GM19043 (cell line): Measurements from ENCODE around the gene NATD1.
"Not testable (repeated sequence)": the region's sequence is repeated elsewhere in the genome, so short reads cannot be mapped to it uniquely, and the experiment has no call there.

Source experiments
- ATAC-seq: cut with Tn5 transposase; IDR thresholded peaks from one replicate; pipeline ENCODE4 v1.9.1; 2021; ENCODE audit warnings: low read depth; ENCODE audit not compliant: unreplicated experiment

Gene NATD1

GRCh38 chr17:21247552-21248258, 5.5 kb downstream of the NATD1 start:
- ATAC-seq, result no peak

GRCh38 chr17:21246698-21247097, 6.5 kb downstream of the NATD1 start:
- no peak for ATAC-seq

GRCh38 chr17:21245639-21246084, 7.5 kb downstream of the NATD1 start:
- no peak for ATAC-seq

GRCh38 chr17:21243516-21244303, 9.5 kb downstream of the NATD1 start:
- no peak for ATAC-seq

GRCh38 chr17:21242780-21243515, 10.3 kb downstream of the NATD1 start:
- ATAC-seq, result no peak

GRCh38 chr17:21242026-21242697, 11.0 kb downstream of the NATD1 start:
- no peak for ATAC-seq

- ATAC-seq, result no peak
Measured at GRCh38 chr17:21241564-21241963, 11.6 kb downstream of the NATD1 start.

- ATAC-seq, result no peak
Measured at GRCh38 chr17:21240369-21241055, 12.7 kb downstream of the NATD1 start.

- ATAC-seq, result no peak
Measured at GRCh38 chr17:21239680-21240368, 13.4 kb downstream of the NATD1 start.

- no peak for ATAC-seq
Measured at GRCh38 chr17:21235921-21236320, 17.3 kb downstream of the NATD1 start.

GRCh38 chr17:21233581-21234347, 19.4 kb downstream of the NATD1 start:
- ATAC-seq, result no peak

- ATAC-seq, result no peak
Measured at GRCh38 chr17:21232033-21232749, 21.0 kb downstream of the NATD1 start.

GRCh38 chr17:21231533-21231932, 21.7 kb downstream of the NATD1 start:
- ATAC-seq, result no peak

GRCh38 chr17:21228845-21229244, 24.4 kb downstream of the NATD1 start:
- no peak for ATAC-seq

- no peak for ATAC-seq
Measured at GRCh38 chr17:21228111-21228510, 25.1 kb downstream of the NATD1 start.

GRCh38 chr17:21227277-21227676, 25.9 kb downstream of the NATD1 start:
- ATAC-seq, result not testable (repeated sequence)

- no peak for ATAC-seq
Measured at GRCh38 chr17:21223086-21223485, 30.1 kb downstream of the NATD1 start.

- ATAC-seq, result no peak
Measured at GRCh38 chr17:21218831-21219380, 34.3 kb downstream of the NATD1 start.
